ENCODE results near the gene HHATL. TPM values are rescaled to one million over a fixed set of nuclear protein-coding genes. Genes with fewer than 3 reads are reported as not detected.

The HHATL gene
- total RNA-seq, 4 donors from 2014 or later: 0.34 to 6.1 (median 1.5) TPM; not detected in 1

GRCh38 chr3:42682301-42683070 lies 20.1 kb downstream of the HHATL start:
- DNase-seq (ENCODE audit: low spot score in 2 of 2): peak in 1 of 2 donors; percentile 79
- TF ChIP-seq, protein P1, sequence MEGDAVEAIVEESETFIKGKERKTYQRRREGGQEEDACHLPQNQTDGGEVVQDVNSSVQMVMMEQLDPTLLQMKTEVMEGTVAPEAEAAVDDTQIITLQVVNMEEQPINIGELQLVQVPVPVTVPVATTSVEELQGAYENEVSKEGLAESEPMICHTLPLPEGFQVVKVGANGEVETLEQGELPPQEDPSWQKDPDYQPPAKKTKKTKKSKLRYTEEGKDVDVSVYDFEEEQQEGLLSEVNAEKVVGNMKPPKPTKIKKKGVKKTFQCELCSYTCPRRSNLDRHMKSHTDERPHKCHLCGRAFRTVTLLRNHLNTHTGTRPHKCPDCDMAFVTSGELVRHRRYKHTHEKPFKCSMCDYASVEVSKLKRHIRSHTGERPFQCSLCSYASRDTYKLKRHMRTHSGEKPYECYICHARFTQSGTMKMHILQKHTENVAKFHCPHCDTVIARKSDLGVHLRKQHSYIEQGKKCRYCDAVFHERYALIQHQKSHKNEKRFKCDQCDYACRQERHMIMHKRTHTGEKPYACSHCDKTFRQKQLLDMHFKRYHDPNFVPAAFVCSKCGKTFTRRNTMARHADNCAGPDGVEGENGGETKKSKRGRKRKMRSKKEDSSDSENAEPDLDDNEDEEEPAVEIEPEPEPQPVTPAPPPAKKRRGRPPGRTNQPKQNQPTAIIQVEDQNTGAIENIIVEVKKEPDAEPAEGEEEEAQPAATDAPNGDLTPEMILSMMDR (IDR thresholded peaks at IDR 0.05): no peak
- TF ChIP-seq POLR2A (IDR thresholded peaks at IDR 0.05): no peak
- H3K4me3 ChIP-seq (ENCODE audit: low read depth, poor library complexity, severe bottlenecking): no peak overlapping the region
- intact Hi-C loops (cut with DNase I; ENCODE audit: low total_unique reads): no loop called here
- 77 to 82% methylated on average over 12 of the region's 12 CpGs for WGBS, 2 donors

DNA sequence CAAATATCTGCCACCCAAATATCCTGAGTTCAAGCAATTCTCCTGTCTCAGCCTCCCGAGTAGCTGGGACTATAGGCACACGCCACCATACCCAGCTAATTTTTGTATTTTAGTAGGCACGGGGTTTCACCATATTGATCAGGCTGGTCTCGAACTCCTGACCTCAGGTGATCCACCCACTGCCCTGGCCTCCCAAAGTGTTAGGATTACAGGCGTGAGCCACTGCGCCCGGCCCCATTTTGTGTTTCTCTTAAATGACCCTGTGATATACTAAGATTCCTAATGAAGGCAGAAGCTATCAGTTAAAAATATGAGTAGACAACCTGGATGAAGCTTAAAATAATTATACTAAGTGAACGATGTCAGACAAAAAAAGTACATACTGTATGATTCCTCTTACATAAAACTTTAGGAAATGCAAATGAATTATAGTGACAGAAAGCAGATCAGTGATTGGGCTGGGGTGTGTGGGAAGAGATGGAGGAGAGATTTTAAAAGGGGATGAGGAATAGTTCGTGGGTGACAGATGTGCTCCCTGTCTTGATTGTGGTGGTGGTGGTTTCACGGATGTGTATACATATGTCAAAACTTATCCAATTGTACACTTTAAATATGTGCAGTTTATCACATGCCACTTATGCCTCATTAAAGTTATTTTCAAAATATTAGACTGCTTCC lies 21.1 kb downstream of the HHATL start:
- intact Hi-C loops (cut with DNase I; ENCODE audit: low total_unique reads): no loop called here
- 84 to 87% methylated on average over 10 of the region's 10 CpGs for WGBS, 2 donors
- no peak overlapping the region for H3K4me3 ChIP-seq (ENCODE audit: low read depth, poor library complexity, severe bottlenecking)
- peak in 1 of 2 donors; percentile 76 for DNase-seq (ENCODE audit: low spot score in 2 of 2)
- TF ChIP-seq POLR2A (IDR thresholded peaks at IDR 0.05): no peak
- TF ChIP-seq, protein P1 (IDR thresholded peaks at IDR 0.05): no peak

GRCh38 chr3:42680806-42681205 lies 21.8 kb downstream of the HHATL start:
- 89 to 96% methylated on average over 4 of the region's 4 CpGs for WGBS, 2 donors
- TF ChIP-seq POLR2A (IDR thresholded peaks at IDR 0.05): no peak
- TF ChIP-seq, protein P1 (IDR thresholded peaks at IDR 0.05): no peak
- peak in 1 of 2 donors; percentile 42 for DNase-seq (ENCODE audit: low spot score in 2 of 2)
- H3K4me3 ChIP-seq (ENCODE audit: low read depth, poor library complexity, severe bottlenecking): no peak overlapping the region
- intact Hi-C loops (cut with DNase I; ENCODE audit: low total_unique reads): no loop called here

- H3K4me3 ChIP-seq (ENCODE audit: low read depth, poor library complexity, severe bottlenecking): no peak overlapping the region
- intact Hi-C loops (cut with DNase I; ENCODE audit: low total_unique reads): no loop called here
- WGBS, 2 donors: 92 to 97% methylated on average over 1 of the region's 1 CpG
- TF ChIP-seq POLR2A (IDR thresholded peaks at IDR 0.05): no peak
- TF ChIP-seq, protein P1 (IDR thresholded peaks at IDR 0.05): no peak
- no peak for DNase-seq (ENCODE audit: low spot score in 2 of 2)
These were observed 22.3 kb downstream of the HHATL start for GRCh38 chr3:42680271-42680670.

- TF ChIP-seq, protein P1 (IDR thresholded peaks at IDR 0.05): no peak
- no peak for TF ChIP-seq POLR2A (IDR thresholded peaks at IDR 0.05)
- peak in 1 of 2 donors; percentile 66 for DNase-seq (ENCODE audit: low spot score in 2 of 2)
- WGBS, 2 donors: 88 to 93% methylated on average over 2 of the region's 2 CpGs
- H3K4me3 ChIP-seq (ENCODE audit: low read depth, poor library complexity, severe bottlenecking): no peak overlapping the region
- intact Hi-C loops (cut with DNase I; ENCODE audit: low total_unique reads): no loop called here
These were observed 24.2 kb downstream of the HHATL start for GRCh38 chr3:42678447-42678846.
